ENCODE measurements around the gene B3GNT4. TPM values are rescaled to one million over a fixed set of nuclear protein-coding genes. Genes with fewer than 3 reads are reported as not detected.

Gene B3GNT4
- total and polyA plus RNA-seq, 2 of the 13 experiments (the other 11 are each of a cell fraction or from before 2014, with no cell fraction given), result 0.04 to 0.21 TPM

- no peak for TF ChIP-seq UBTF (CRISPR knock-in tag; IDR thresholded peaks at IDR 0.05)
- TF ChIP-seq ZNF569 (CRISPR knock-in tag; IDR thresholded peaks at IDR 0.05; ENCODE audit: borderline replicate concordance), result no peak
- no peak for TF ChIP-seq ERF (CRISPR knock-in tag; IDR thresholded peaks at IDR 0.05)
These were observed 19.9 kb upstream of the B3GNT4 start (continued) for GRCh38 chr12:122183588-122183940.

GRCh38 chr12:122184517-122184916 lies 19.0 kb upstream of the B3GNT4 start:
- TF ChIP-seq ZNF687 (CRISPR knock-in tag; IDR thresholded peaks at IDR 0.05), result peak; percentile 16; the same call in 1 of the 2 replicates
- TF ChIP-seq ZNF652 (CRISPR knock-in tag; IDR thresholded peaks at IDR 0.05; ENCODE audit: borderline replicate concordance, low read depth), result no peak
- TF ChIP-seq GABPA (IDR thresholded peaks at IDR 0.05; ENCODE audit: low read depth, low read length), result no peak
- TF ChIP-seq GABPA (CRISPR knock-in tag; IDR thresholded peaks at IDR 0.05; ENCODE audit: low read depth), result peak; percentile 15; the same call in 1 of the 2 replicates
- FAIRE-seq (no peak), ATAC-seq (no peak), DNase-seq (ENCODE audit: low spot score) (no peak)
- Histone ChIP-seq H3K4me1 (ENCODE audit: insufficient read depth, low read length) (peaks cover 20% of the 10 kb centered on the region), H3K4me3 (replicated peaks in 1 of 3; ENCODE audit: insufficient read depth in 1 of 3, low read depth in 2 of 3, low read length in 3 of 3) (no peak overlapping the region), H3K27ac (ENCODE audit: extremely low read length, insufficient read depth, low read length) (no peak overlapping the region), H3K36me3 (replicated peaks in 1 of 2; ENCODE audit: control insufficient read depth in 1 of 2, insufficient read depth in 2 of 2, low read length in 2 of 2) (no peaks in the 10 kb centered on the region), H3K27me3 (ENCODE audit: control insufficient read depth in 1 of 2, insufficient read depth in 2 of 2, low read length in 2 of 2) (peaks cover 3 to 29% of the 10 kb centered on the region in 2 experiments; a peak in 3 of 5 replicates), H3K4me2 (ENCODE audit: low read depth, low read length) (peak overlapping the region; percentile 55; the same call in 1 of the 2 replicates), H2AFZ (ENCODE audit: low read length) (no peak overlapping the region), H4K20me1 (ENCODE audit: insufficient read depth, low read length) (no peaks in the 10 kb centered on the region), H3K79me2 (ENCODE audit: insufficient read depth, low read length) (no peaks in the 10 kb centered on the region), H3K9me3 (ENCODE audit: low read length) (no peaks in the 10 kb centered on the region), H3K9ac (ENCODE audit: insufficient read depth, low read depth, low read length) (no peak overlapping the region)
- in situ Hi-C loops (cut with HindIII; ENCODE audit: extremely low pct_ligation_motif_present, low pct_unique_long_range_greater_than_20kb), result loop anchor here (10.0 kb wide), 1 partner anchor 130 kb away; no protein-coding TSS in a partner anchor
- BruUV-seq (replicated peaks), result no TSS peak
- WGBS (ENCODE audit: low lambda C conversion rate), result 70% methylated on average over 17 of the region's 18 CpGs
- ChIA-PET POLR2A (no interaction called here), CTCF (ENCODE audit: low intra/inter-chr PET ratio, low total read pairs) (no interaction called here)
- intact Hi-C loops (cut with micrococcal nuclease; ENCODE audit: unreplicated experiment), result no loop called here

Measured in HepG2 (cell line).